Sigmoid colon (tissue), 4 donors: ENCODE measurements around the gene ZFHX3.

Experiments used
- CTCF ChIP-seq, 4 experiments: fragments of 450-650 bp in 3 of 4; fragments of 200-600 bp in 1 of 4; IDR thresholded peaks; one replicate each; pipeline ENCODE4 v1.5.1; 2016 to 2019; ENCODE audit warnings: antibody characterized with exemption in 4 of 4, mild to moderate bottlenecking in 3 of 4, moderate library complexity in 2 of 4
- EP300 ChIP-seq, 4 donors: sonication (generic); formaldehyde crosslinking; IDR thresholded peaks; one replicate each; pipeline ENCODE4 v1.6.1; 2017; ENCODE audit warnings: antibody characterized with exemption in 4 of 4
- POLR2A ChIP-seq, 2 donors: fragments of 450-650 bp; IDR thresholded peaks; one replicate each; pipeline ENCODE4 v1.6.1; 2016; ENCODE audit warnings: antibody characterized with exemption in 2 of 2, mild to moderate bottlenecking in 2 of 2, moderate library complexity in 2 of 2
- POLR2AphosphoS5 ChIP-seq, 4 donors: sonication (generic); formaldehyde crosslinking; IDR thresholded peaks; one replicate each; pipeline ENCODE4 v1.6.1; 2017; ENCODE audit warnings: antibody characterized with exemption in 4 of 4

GRCh38 chr16:72996291-72997062, 51.5 kb downstream of the ZFHX3 start:
- TF ChIP-seq CTCF (IDR thresholded peaks at IDR 0.05) (no peak), POLR2A (IDR thresholded peaks at IDR 0.05) (no peak), POLR2AphosphoS5 (IDR thresholded peaks at IDR 0.05) (no peak), EP300 (IDR thresholded peaks at IDR 0.05) (no peak)
